ENCODE measurements around the gene EPHB1. TPM values are rescaled to one million over a fixed set of nuclear protein-coding genes. Genes with fewer than 3 reads are reported as not detected.

Gene EPHB1
- total and polyA plus RNA-seq, 4 donors: 0.23 to 1.7 (median 0.52) TPM

- no peak for TF ChIP-seq RXRA (IDR thresholded peaks at IDR 0.05)
- no peak for TF ChIP-seq HNF4A (conservative IDR thresholded peaks at IDR 0.05)
- TF ChIP-seq, protein P1, sequence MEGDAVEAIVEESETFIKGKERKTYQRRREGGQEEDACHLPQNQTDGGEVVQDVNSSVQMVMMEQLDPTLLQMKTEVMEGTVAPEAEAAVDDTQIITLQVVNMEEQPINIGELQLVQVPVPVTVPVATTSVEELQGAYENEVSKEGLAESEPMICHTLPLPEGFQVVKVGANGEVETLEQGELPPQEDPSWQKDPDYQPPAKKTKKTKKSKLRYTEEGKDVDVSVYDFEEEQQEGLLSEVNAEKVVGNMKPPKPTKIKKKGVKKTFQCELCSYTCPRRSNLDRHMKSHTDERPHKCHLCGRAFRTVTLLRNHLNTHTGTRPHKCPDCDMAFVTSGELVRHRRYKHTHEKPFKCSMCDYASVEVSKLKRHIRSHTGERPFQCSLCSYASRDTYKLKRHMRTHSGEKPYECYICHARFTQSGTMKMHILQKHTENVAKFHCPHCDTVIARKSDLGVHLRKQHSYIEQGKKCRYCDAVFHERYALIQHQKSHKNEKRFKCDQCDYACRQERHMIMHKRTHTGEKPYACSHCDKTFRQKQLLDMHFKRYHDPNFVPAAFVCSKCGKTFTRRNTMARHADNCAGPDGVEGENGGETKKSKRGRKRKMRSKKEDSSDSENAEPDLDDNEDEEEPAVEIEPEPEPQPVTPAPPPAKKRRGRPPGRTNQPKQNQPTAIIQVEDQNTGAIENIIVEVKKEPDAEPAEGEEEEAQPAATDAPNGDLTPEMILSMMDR (IDR thresholded peaks at IDR 0.05; ENCODE audit: low read depth, low read length, missing input control): no peak
- TF ChIP-seq YY1 (IDR thresholded peaks at IDR 0.05): no peak
- TF ChIP-seq, protein P2, sequence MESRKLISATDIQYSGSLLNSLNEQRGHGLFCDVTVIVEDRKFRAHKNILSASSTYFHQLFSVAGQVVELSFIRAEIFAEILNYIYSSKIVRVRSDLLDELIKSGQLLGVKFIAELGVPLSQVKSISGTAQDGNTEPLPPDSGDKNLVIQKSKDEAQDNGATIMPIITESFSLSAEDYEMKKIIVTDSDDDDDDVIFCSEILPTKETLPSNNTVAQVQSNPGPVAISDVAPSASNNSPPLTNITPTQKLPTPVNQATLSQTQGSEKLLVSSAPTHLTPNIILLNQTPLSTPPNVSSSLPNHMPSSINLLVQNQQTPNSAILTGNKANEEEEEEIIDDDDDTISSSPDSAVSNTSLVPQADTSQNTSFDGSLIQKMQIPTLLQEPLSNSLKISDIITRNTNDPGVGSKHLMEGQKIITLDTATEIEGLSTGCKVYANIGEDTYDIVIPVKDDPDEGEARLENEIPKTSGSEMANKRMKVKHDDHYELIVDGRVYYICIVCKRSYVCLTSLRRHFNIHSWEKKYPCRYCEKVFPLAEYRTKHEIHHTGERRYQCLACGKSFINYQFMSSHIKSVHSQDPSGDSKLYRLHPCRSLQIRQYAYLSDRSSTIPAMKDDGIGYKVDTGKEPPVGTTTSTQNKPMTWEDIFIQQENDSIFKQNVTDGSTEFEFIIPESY (IDR thresholded peaks at IDR 0.05): no peak
- no peak for TF ChIP-seq JUND (IDR thresholded peaks at IDR 0.05)
- no peak for TF ChIP-seq HNF4G (IDR thresholded peaks at IDR 0.05)
- no peak for TF ChIP-seq TAF1 (conservative IDR thresholded peaks at IDR 0.05)
- no peak for TF ChIP-seq FOXA2 (IDR thresholded peaks at IDR 0.05)
- no peak for TF ChIP-seq ATF3 (IDR thresholded peaks at IDR 0.05)
- no peak for TF ChIP-seq EGR1 (IDR thresholded peaks at IDR 0.05; ENCODE audit: low read depth in 2 of 2)
- no peak for TF ChIP-seq MAX (IDR thresholded peaks at IDR 0.05)
- TF ChIP-seq NR2F2 (IDR thresholded peaks at IDR 0.05): no peak
- no peak for TF ChIP-seq FOXA1 (IDR thresholded peaks at IDR 0.05)
- TF ChIP-seq, protein P3, sequence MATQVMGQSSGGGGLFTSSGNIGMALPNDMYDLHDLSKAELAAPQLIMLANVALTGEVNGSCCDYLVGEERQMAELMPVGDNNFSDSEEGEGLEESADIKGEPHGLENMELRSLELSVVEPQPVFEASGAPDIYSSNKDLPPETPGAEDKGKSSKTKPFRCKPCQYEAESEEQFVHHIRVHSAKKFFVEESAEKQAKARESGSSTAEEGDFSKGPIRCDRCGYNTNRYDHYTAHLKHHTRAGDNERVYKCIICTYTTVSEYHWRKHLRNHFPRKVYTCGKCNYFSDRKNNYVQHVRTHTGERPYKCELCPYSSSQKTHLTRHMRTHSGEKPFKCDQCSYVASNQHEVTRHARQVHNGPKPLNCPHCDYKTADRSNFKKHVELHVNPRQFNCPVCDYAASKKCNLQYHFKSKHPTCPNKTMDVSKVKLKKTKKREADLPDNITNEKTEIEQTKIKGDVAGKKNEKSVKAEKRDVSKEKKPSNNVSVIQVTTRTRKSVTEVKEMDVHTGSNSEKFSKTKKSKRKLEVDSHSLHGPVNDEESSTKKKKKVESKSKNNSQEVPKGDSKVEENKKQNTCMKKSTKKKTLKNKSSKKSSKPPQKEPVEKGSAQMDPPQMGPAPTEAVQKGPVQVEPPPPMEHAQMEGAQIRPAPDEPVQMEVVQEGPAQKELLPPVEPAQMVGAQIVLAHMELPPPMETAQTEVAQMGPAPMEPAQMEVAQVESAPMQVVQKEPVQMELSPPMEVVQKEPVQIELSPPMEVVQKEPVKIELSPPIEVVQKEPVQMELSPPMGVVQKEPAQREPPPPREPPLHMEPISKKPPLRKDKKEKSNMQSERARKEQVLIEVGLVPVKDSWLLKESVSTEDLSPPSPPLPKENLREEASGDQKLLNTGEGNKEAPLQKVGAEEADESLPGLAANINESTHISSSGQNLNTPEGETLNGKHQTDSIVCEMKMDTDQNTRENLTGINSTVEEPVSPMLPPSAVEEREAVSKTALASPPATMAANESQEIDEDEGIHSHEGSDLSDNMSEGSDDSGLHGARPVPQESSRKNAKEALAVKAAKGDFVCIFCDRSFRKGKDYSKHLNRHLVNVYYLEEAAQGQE (IDR thresholded peaks at IDR 0.05): no peak
- 97% methylated on average over 5 of the region's 5 CpGs for WGBS
Observed at GRCh38 chr3:134860141-134860540, 65.1 kb downstream of the EPHB1 start.

GRCh38 chr3:134863915-134864314 lies 68.9 kb downstream of the EPHB1 start:
- 75% methylated on average over 6 of the region's 6 CpGs for WGBS
- no peaks in the 10 kb centered on the region for H3K36me3 ChIP-seq (ENCODE audit: control insufficient read depth in 4 of 4, insufficient read depth in 3 of 4, low read depth in 1 of 4, low read length in 3 of 4)
- no peak overlapping the region for H3K4me3 ChIP-seq (ENCODE audit: low read depth in 1 of 3, low read length in 3 of 3)
- TF ChIP-seq, protein P3 (IDR thresholded peaks at IDR 0.05): no peak
- TF ChIP-seq HNF4G (IDR thresholded peaks at IDR 0.05): no peak
- TF ChIP-seq JUND (IDR thresholded peaks at IDR 0.05): no peak
- no peak for TF ChIP-seq SP1 (IDR thresholded peaks at IDR 0.05)
- TF ChIP-seq TAF1 (conservative IDR thresholded peaks at IDR 0.05): no peak
- no peak for TF ChIP-seq NR2F2 (IDR thresholded peaks at IDR 0.05)
- no peak for TF ChIP-seq RXRA (IDR thresholded peaks at IDR 0.05)
- no peak for TF ChIP-seq FOXA2 (IDR thresholded peaks at IDR 0.05)
- TF ChIP-seq MAX (IDR thresholded peaks at IDR 0.05): no peak
- no peaks in the 10 kb centered on the region for H3K4me1 ChIP-seq (ENCODE audit: control insufficient read depth in 4 of 4, insufficient read depth in 4 of 4, low read length in 3 of 4)
- H3K9me3 ChIP-seq (ENCODE audit: control insufficient read depth in 4 of 4, low read length in 3 of 4): no peaks in the 10 kb centered on the region
- H3K27ac ChIP-seq (ENCODE audit: low read depth in 1 of 2, low read length in 2 of 2): no peak overlapping the region
- H3K27me3 ChIP-seq (ENCODE audit: control insufficient read depth in 4 of 4, insufficient read depth in 4 of 4, low read length in 3 of 4): no peaks in the 10 kb centered on the region
- no peak overlapping the region for H3K9ac ChIP-seq (ENCODE audit: low read depth in 1 of 2, low read length in 2 of 2)
- no peak for DNase-seq (ENCODE audit: low spot score)

More at GRCh38 chr3:134860141-134860540, 65.1 kb downstream of the EPHB1 start:
- Histone ChIP-seq H3K27ac (ENCODE audit: low read depth in 1 of 2, low read length in 2 of 2) (no peak overlapping the region), H3K27me3 (ENCODE audit: control insufficient read depth in 4 of 4, insufficient read depth in 4 of 4, low read length in 3 of 4) (no peaks in the 10 kb centered on the region), H3K9ac (ENCODE audit: low read depth in 1 of 2, low read length in 2 of 2) (no peak overlapping the region), H3K9me3 (ENCODE audit: control insufficient read depth in 4 of 4, low read length in 3 of 4) (no peaks in the 10 kb centered on the region), H3K36me3 (ENCODE audit: control insufficient read depth in 4 of 4, insufficient read depth in 3 of 4, low read depth in 1 of 4, low read length in 3 of 4) (no peaks in the 10 kb centered on the region), H3K4me1 (ENCODE audit: control insufficient read depth in 4 of 4, insufficient read depth in 4 of 4, low read length in 3 of 4) (no peaks in the 10 kb centered on the region), H3K4me3 (ENCODE audit: low read depth in 1 of 3, low read length in 3 of 3) (no peak overlapping the region)
- no peak for DNase-seq (ENCODE audit: low spot score)
